ENCODE data around the gene GFY. TPM values are rescaled to one million over a fixed set of nuclear protein-coding genes. Genes with fewer than 3 reads are reported as not detected.

The GFY gene
- total and polyA plus RNA-seq, 9 of the 15 experiments (the other 6 are each of a cell fraction or from before 2014, with no cell fraction given) = 0.06 to 0.40 (median 0.19) TPM; not detected in 3

- TF ChIP-seq REST (IDR thresholded peaks at IDR 0.05; ENCODE audit: borderline replicate concordance) (peak; percentile 47; the same call in 1 of the 2 replicates), REST (CRISPR knock-in tag; IDR thresholded peaks at IDR 0.05; ENCODE audit: low read depth) (no peak), HMGXB4 (CRISPR knock-in tag; IDR thresholded peaks at IDR 0.05) (no peak), PREB (CRISPR knock-in tag; IDR thresholded peaks at IDR 0.05) (no peak), SAP30 (IDR thresholded peaks at IDR 0.05; ENCODE audit: borderline replicate concordance, insufficient read depth, low read depth, low read length, poor library complexity, severe bottlenecking) (no peak), CBX2 (IDR thresholded peaks at IDR 0.05; ENCODE audit: insufficient read depth, low read length, poor library complexity, severe bottlenecking) (no peak), SMAD1 (IDR thresholded peaks at IDR 0.05; ENCODE audit: low read depth, low read length, partially characterized antibody) (no peak), POU5F1 (IDR thresholded peaks at IDR 0.05; ENCODE audit: borderline replicate concordance, low read depth, low read length, partially characterized antibody) (no peak), DEAF1 (CRISPR knock-in tag; IDR thresholded peaks at IDR 0.05) (no peak), CXXC5 (CRISPR knock-in tag; IDR thresholded peaks at IDR 0.05) (peak; percentile 94)
Observed at GRCh38 chr19:49422407-49423070, 2.6 kb upstream of the GFY start (continued).
